Measurements from ENCODE around the gene FXYD4. TPM values are rescaled to one million over a fixed set of nuclear protein-coding genes. Genes with fewer than 3 reads are reported as not detected.
A peak's percentile ranks its signal among the peaks of the same experiment; 100 is the strongest.
"Not testable (repeated sequence)": the region's sequence is repeated elsewhere in the genome, so short reads cannot be mapped to it uniquely, and the experiment has no call there.

FXYD4 gene
- total RNA-seq, 1 experiment from 2014 or later: not detected

GRCh38 chr10:43392748-43393147, 21.3 kb downstream of the FXYD4 start:
- H3K36me3 ChIP-seq (ENCODE audit: control insufficient read depth, insufficient read depth, low read length): peaks cover 25% of the 10 kb centered on the region
- Mint-ChIP-seq H3K27ac (ENCODE audit: unreplicated experiment) (peak overlapping the region; percentile 74), H3K9me3 (ENCODE audit: unreplicated experiment) (no peaks in the 10 kb centered on the region), H3K27me3 (ENCODE audit: insufficient read depth, unreplicated experiment) (no peaks in the 10 kb centered on the region), H3K4me1 (ENCODE audit: low read depth, unreplicated experiment) (peaks cover 46% of the 10 kb centered on the region), H3K4me3 (ENCODE audit: unreplicated experiment) (no peak overlapping the region), H3K36me3 (ENCODE audit: insufficient read depth, unreplicated experiment) (peaks cover 100% of the 10 kb centered on the region)
- BruUV-seq (replicated peaks): no TSS peak
- no peak for DNase-seq
- H3K9me3 ChIP-seq: no peaks in the 10 kb centered on the region
- H3K27me3 ChIP-seq (replicated peaks; ENCODE audit: control insufficient read depth, insufficient read depth, low read length): no peaks in the 10 kb centered on the region
- H3K4me1 ChIP-seq: peaks cover 37% of the 10 kb centered on the region
- TF ChIP-seq CTCF (IDR thresholded peaks at IDR 0.05; ENCODE audit: insufficient read depth in 1 of 2, low read depth in 1 of 2, low read length in 1 of 2, severe bottlenecking in 1 of 2, unreplicated experiment in 1 of 2): no peak
- no peak overlapping the region for H3K4me3 ChIP-seq (ENCODE audit: low read depth, low read length)
- intact Hi-C loops (cut with micrococcal nuclease; ENCODE audit: unreplicated experiment): no loop called here
- CTCF ChIA-PET: no interaction called here
- POLR2A ChIA-PET: interaction anchor here (1.0 kb wide), 1 partner anchor 16 kb away, joined by 3 read pairs; the partner anchor contains the start of gene HNRNPF

GRCh38 chr10:43393186-43393585, 21.8 kb downstream of the FXYD4 start:
- H3K27ac Mint-ChIP-seq (ENCODE audit: unreplicated experiment): peak overlapping the region; percentile 74
- H3K4me3 Mint-ChIP-seq (ENCODE audit: unreplicated experiment); H3K27me3 Mint-ChIP-seq (ENCODE audit: insufficient read depth, unreplicated experiment); intact Hi-C loops (cut with micrococcal nuclease; ENCODE audit: unreplicated experiment); BruUV-seq (replicated peaks); H3K9me3 Mint-ChIP-seq (ENCODE audit: unreplicated experiment); DNase-seq; H3K9me3 ChIP-seq; H3K4me3 ChIP-seq (ENCODE audit: low read depth, low read length); H3K27me3 ChIP-seq (replicated peaks; ENCODE audit: control insufficient read depth, insufficient read depth, low read length); CTCF ChIA-PET: not testable (repeated sequence)
- Histone ChIP-seq H3K4me1 (peaks cover 37% of the 10 kb centered on the region), H3K36me3 (ENCODE audit: control insufficient read depth, insufficient read depth, low read length) (peaks cover 24% of the 10 kb centered on the region)
- peaks cover 45% of the 10 kb centered on the region for H3K4me1 Mint-ChIP-seq (ENCODE audit: low read depth, unreplicated experiment)
- H3K36me3 Mint-ChIP-seq (ENCODE audit: insufficient read depth, unreplicated experiment): peaks cover 100% of the 10 kb centered on the region
- POLR2A ChIA-PET: interaction anchor here (1.0 kb wide), 1 partner anchor 16 kb away, joined by 3 read pairs; the partner anchor contains the start of gene HNRNPF

GRCh38 chr10:43393606-43394360, 22.3 kb downstream of the FXYD4 start:
- peaks cover 20% of the 10 kb centered on the region for H3K36me3 ChIP-seq (ENCODE audit: control insufficient read depth, insufficient read depth, low read length)
- no peak overlapping the region for H3K27ac Mint-ChIP-seq (ENCODE audit: unreplicated experiment)

More at GRCh38 chr10:43393606-43394360, 22.3 kb downstream of the FXYD4 start:
- H3K4me3 Mint-ChIP-seq (ENCODE audit: unreplicated experiment): peak overlapping the region; percentile 1
- CTCF ChIA-PET: no interaction called here
- Histone ChIP-seq H3K4me1 (peaks cover 42% of the 10 kb centered on the region), H3K4me3 (ENCODE audit: low read depth, low read length) (no peak overlapping the region), H3K27me3 (replicated peaks; ENCODE audit: control insufficient read depth, insufficient read depth, low read length) (no peaks in the 10 kb centered on the region), H3K9me3 (no peaks in the 10 kb centered on the region)
- H3K4me1 Mint-ChIP-seq (ENCODE audit: low read depth, unreplicated experiment): peaks cover 40% of the 10 kb centered on the region
- H3K36me3 Mint-ChIP-seq (ENCODE audit: insufficient read depth, unreplicated experiment): peaks cover 100% of the 10 kb centered on the region
- TF ChIP-seq CTCF (IDR thresholded peaks at IDR 0.05; ENCODE audit: insufficient read depth in 1 of 2, low read depth in 1 of 2, low read length in 1 of 2, severe bottlenecking in 1 of 2, unreplicated experiment in 1 of 2): no peak
- H3K9me3 Mint-ChIP-seq (ENCODE audit: unreplicated experiment): no peaks in the 10 kb centered on the region
- no peak for DNase-seq
- POLR2A ChIA-PET: interaction anchor here (1.0 kb wide), 1 partner anchor 15 kb away, joined by 3 read pairs; the partner anchor contains the start of gene HNRNPF
- intact Hi-C loops (cut with micrococcal nuclease; ENCODE audit: unreplicated experiment): no loop called here
- no peaks in the 10 kb centered on the region for H3K27me3 Mint-ChIP-seq (ENCODE audit: insufficient read depth, unreplicated experiment)
- BruUV-seq (replicated peaks): no TSS peak
